Thymus (tissue), 14 donors: ENCODE results near the gene KNCN. TPM values are rescaled to one million over a fixed set of nuclear protein-coding genes. Genes with fewer than 3 reads are reported as not detected.

ENCODE experiments used
- DNase-seq, 9 donors: peaks; one replicate each; pipeline ENCODE4 v3.0.0-alpha.2; 2013; ENCODE audit warnings: low spot score in 9 of 9, low read depth in 6 of 9, missing footprints in 1 of 9
- H3K27ac ChIP-seq, 2 donors: one replicate each; pipeline ENCODE4 v1.5.1; 2013; ENCODE audit warnings: control low read depth in 1 of 2, low read depth in 1 of 2, low read length in 1 of 2, mild to moderate bottlenecking in 1 of 2, moderate library complexity in 1 of 2
- H3K27me3 ChIP-seq, 2 donors: one replicate each; pipeline ENCODE4 v1.5.1; 2013; ENCODE audit warnings: low read length in 1 of 2; ENCODE audit not compliant: control insufficient read depth in 2 of 2, insufficient read depth in 1 of 2
- H3K36me3 ChIP-seq, 2 donors: one replicate each; pipeline ENCODE4 v1.5.1; 2013; ENCODE audit warnings: low read length in 1 of 2, mild to moderate bottlenecking in 1 of 2, moderate library complexity in 1 of 2; ENCODE audit not compliant: control insufficient read depth in 2 of 2, insufficient read depth in 2 of 2
- H3K4me1 ChIP-seq, 2 donors: one replicate each; pipeline ENCODE4 v1.5.1; 2013; ENCODE audit warnings: low read length in 2 of 2; ENCODE audit not compliant: control insufficient read depth in 2 of 2, insufficient read depth in 2 of 2
- H3K4me3 ChIP-seq, 2 donors: one replicate each; pipeline ENCODE4 v1.5.1; 2013; ENCODE audit warnings: low read length in 2 of 2, control low read depth in 1 of 2, mild to moderate bottlenecking in 1 of 2
- H3K9me3 ChIP-seq, 2 donors: one replicate each; pipeline ENCODE4 v1.5.1; 2013; ENCODE audit warnings: low read length in 1 of 2, mild to moderate bottlenecking in 1 of 2; ENCODE audit not compliant: control insufficient read depth in 2 of 2, insufficient read depth in 1 of 2
- WGBS: extraction: QIAGEN DNeasy Blood & Tissue Kit; methylation state at CpG from one replicate; pipeline ENCODE4 v1.1.7; 2013; 5-methylcytosine and 5-hydroxymethylcytosine counted together
- long read RNA-seq, 10 donors: transcript quantifications; one replicate each; lab custom pipeline, GENCODE V29; 2026
- polyA plus RNA-seq: library from polyadenylated mRNA; stranded (reverse); fragments of 200-250 nt; gene quantifications from one replicate; pipeline ENCODE4 v1.2.3, GENCODE V29; 2013
- total RNA-seq: library from RNA; stranded (reverse); fragments of 120-200 nt; gene quantifications from one replicate; pipeline ENCODE4 v1.2.4, GENCODE V29; 2013
- donor health status: healthy.

The KNCN gene
- total RNA-seq, result not detected
- 0.05 TPM for polyA plus RNA-seq
- long read RNA-seq, donor 1, result 0 reads
- long read RNA-seq, donor 2, result 0 reads
- long read RNA-seq, donor 3, result 0 reads
- long read RNA-seq, donor 4, result 0 reads
- long read RNA-seq, donor 5, result 0 reads
- long read RNA-seq, donor 6, result 0 reads
- long read RNA-seq, donor 7, result 0 reads
- long read RNA-seq, donor 8, result 0 reads
- long read RNA-seq, donor 9, result 0 reads
- long read RNA-seq, donor 10, result 0 reads

GRCh38 chr1:46551597-46552095 is at the start of gene KNCN:
Gene KNCN (minus strand): TSS chr1:46551647. CDS start chr1:46551215, 432 bp downstream.
- DNase-seq, result no peak

DNA sequence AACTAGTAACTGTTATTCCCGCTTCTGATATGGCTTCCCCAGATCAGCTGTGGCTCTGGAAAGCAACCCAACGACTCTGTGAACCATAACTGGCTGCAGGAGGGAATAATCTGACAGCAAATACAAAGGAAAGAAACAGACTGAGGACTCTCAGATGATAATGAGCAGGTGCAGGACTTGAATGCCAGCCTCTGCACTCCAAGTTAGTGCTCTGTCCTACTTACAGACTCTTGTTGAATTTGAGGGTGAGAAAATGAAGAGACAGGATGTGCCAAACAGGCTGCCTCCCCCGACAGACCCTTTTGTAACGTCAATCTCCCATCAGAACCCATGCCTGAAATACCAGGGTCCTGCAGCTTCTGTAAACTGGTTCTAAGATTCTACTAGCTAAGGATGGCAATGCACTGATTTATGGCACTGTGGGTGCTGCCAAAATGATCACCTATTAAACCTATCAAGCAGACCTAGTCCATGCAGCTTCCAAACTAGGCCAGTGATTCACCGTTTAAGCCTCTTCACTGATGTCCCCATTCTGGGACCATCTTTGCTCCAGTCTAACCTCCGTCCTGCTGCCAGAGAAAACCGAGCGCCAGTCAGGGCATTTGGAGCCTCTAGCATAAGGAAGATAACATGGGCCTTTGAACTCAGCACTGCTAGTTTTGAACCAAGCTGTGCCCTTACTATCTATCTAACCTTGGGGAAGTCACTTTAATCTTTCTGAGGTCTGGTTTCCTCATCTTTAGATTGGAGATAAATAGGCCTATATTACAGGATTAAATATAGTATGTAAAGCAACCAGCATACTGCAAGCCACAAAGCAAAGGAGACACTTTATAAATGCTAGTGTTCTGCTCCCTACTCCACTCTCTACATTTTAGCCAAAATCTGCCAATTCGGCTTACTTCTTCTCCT is 47.9 kb upstream of the KNCN start:
- 54% methylated on average over 9 of the region's 9 CpGs for WGBS
- H3K27ac ChIP-seq, result peak overlapping the region; percentile 90 to 95
- H3K4me1 ChIP-seq, result peaks cover 57 to 85% of the 10 kb centered on the region in 2 donors

More at GRCh38 chr1:46551597-46552095, at the start of gene KNCN:
- Histone ChIP-seq H3K27ac (no peak within 1 kb of the TSS), H3K4me3 (no peak within 1 kb of the TSS), H3K4me1 (peaks cover 0 to 10% of the 10 kb centered on the region in 2 donors), H3K27me3 (peaks cover 0 to 39% of the 10 kb centered on the region in 2 donors), H3K9me3 (no peaks in the 10 kb centered on the region), H3K36me3 (no peaks in the 10 kb centered on the region)
- 84% methylated on average over 6 of the region's 6 CpGs for WGBS

GRCh38 chr1:46596846-46597245 is 45.4 kb upstream of the KNCN start:
- Histone ChIP-seq H3K36me3 (peaks cover 20 to 28% of the 10 kb centered on the region in 2 donors), H3K4me1 (peaks cover 48 to 63% of the 10 kb centered on the region in 2 donors), H3K27ac (no peak overlapping the region), H3K9me3 (no peaks in the 10 kb centered on the region), H3K27me3 (no peaks in the 10 kb centered on the region), H3K4me3 (no peak overlapping the region)
- DNase-seq, result no peak
- WGBS, result 99% methylated on average over 3 of the region's 3 CpGs

More for the DNA sequence above, 47.9 kb upstream of the KNCN start:
- H3K27me3 ChIP-seq, result no peaks in the 10 kb centered on the region
- DNase-seq, result peak in 5 of 9 donors; percentile 65 to 84 (median 68)
- peak overlapping the region; percentile 12 to 32 for H3K4me3 ChIP-seq
- H3K36me3 ChIP-seq, result peaks cover 0 to 10% of the 10 kb centered on the region in 2 donors
- no peaks in the 10 kb centered on the region for H3K9me3 ChIP-seq

DNA sequence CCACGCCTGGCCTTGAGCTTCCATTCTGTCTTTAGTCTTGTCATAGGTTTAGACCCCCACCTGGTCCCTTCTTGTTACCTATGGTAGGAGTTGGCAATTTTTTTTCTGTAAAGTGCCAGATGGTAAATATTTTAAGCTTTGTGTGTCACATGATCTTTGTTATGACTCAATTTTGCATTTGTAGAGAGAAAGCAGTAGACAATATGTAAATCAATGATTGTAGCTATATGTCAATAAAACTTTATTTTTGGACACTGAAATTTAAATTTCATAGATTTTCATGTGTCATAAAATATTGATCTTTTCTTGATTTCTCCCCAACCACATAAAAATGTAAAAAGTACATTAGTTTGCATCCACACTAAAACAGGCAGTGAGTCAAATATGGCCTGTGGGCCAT is 44.6 kb upstream of the KNCN start:
- no peak for DNase-seq
- Histone ChIP-seq H3K4me3 (no peak overlapping the region), H3K4me1 (peaks cover 40 to 55% of the 10 kb centered on the region in 2 donors), H3K36me3 (peaks cover 28 to 36% of the 10 kb centered on the region in 2 donors), H3K27me3 (no peaks in the 10 kb centered on the region), H3K9me3 (no peaks in the 10 kb centered on the region), H3K27ac (no peak overlapping the region)
- 95% methylated on average over 1 of the region's 1 CpG for WGBS

- DNase-seq, result peak in 1 of 9 donors; percentile 53
- H3K27ac ChIP-seq, result no peak overlapping the region
- peaks cover 37 to 45% of the 10 kb centered on the region in 2 donors for H3K36me3 ChIP-seq
- H3K9me3 ChIP-seq, result no peaks in the 10 kb centered on the region
- H3K4me3 ChIP-seq, result no peak overlapping the region
- 17% methylated on average over 3 of the region's 3 CpGs for WGBS
- no peaks in the 10 kb centered on the region for H3K27me3 ChIP-seq
- H3K4me1 ChIP-seq, result peaks cover 32 to 50% of the 10 kb centered on the region in 2 donors
These were observed 43.7 kb upstream of the KNCN start for GRCh38 chr1:46595127-46595526.

- Histone ChIP-seq H3K4me3 (no peak overlapping the region), H3K9me3 (peaks cover 0 to 2% of the 10 kb centered on the region in 2 donors), H3K27ac (no peak overlapping the region), H3K36me3 (peaks cover 48 to 55% of the 10 kb centered on the region in 2 donors), H3K27me3 (no peaks in the 10 kb centered on the region), H3K4me1 (peaks cover 22 to 41% of the 10 kb centered on the region in 2 donors)
- 96% methylated on average over 5 of the region's 5 CpGs for WGBS
- DNase-seq, result no peak
These were observed 42.6 kb upstream of the KNCN start for GRCh38 chr1:46594063-46594462.

GRCh38 chr1:46592823-46593222 is 41.4 kb upstream of the KNCN start:
- Histone ChIP-seq H3K27me3 (no peaks in the 10 kb centered on the region), H3K4me3 (no peak overlapping the region), H3K4me1 (peaks cover 12 to 28% of the 10 kb centered on the region in 2 donors), H3K36me3 (peaks cover 48 to 53% of the 10 kb centered on the region in 2 donors), H3K9me3 (peaks cover 0 to 2% of the 10 kb centered on the region in 2 donors), H3K27ac (no peak overlapping the region)
- DNase-seq, result no peak
- 96% methylated on average over 4 of the region's 4 CpGs for WGBS

DNA sequence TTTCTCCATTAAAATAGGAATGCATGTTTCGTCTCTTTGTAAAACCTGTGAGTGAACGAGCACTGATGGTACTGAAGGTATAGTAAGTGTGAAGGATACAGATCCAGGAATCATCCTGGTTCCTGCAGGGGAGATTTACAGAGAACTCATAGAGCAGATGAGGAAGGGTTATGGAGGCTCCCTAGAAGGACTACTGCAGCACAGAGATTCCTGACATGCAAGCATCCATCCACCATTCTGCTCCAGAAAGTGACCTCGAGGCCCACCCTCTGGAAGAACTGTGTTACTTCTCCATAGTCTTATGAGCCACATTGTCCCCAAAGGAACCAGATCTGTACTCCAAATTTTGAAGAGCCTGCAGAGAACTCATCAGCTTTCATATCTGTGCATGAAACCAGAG is 38.1 kb upstream of the KNCN start:
- Histone ChIP-seq H3K36me3 (peaks cover 49 to 70% of the 10 kb centered on the region in 2 donors), H3K4me3 (no peak overlapping the region), H3K27ac (no peak overlapping the region), H3K9me3 (peaks cover 0 to 2% of the 10 kb centered on the region in 2 donors), H3K27me3 (no peaks in the 10 kb centered on the region), H3K4me1 (peaks cover 0 to under 1% of the 10 kb centered on the region in 2 donors)
- WGBS, result 98% methylated on average over 3 of the region's 3 CpGs
- DNase-seq, result no peak

- Histone ChIP-seq H3K4me1 (no peaks in the 10 kb centered on the region), H3K36me3 (peaks cover 54 to 73% of the 10 kb centered on the region in 2 donors), H3K9me3 (peaks cover 0 to 2% of the 10 kb centered on the region in 2 donors), H3K27me3 (no peaks in the 10 kb centered on the region), H3K27ac (no peak overlapping the region), H3K4me3 (no peak overlapping the region)
- DNase-seq, result no peak
- WGBS, result 96% methylated on average over 7 of the region's 7 CpGs
These were observed 35.6 kb upstream of the KNCN start for GRCh38 chr1:46587069-46587468.
